Body of pancreas (tissue), 4 donors: ENCODE data around the gene GRAMD2A.

Experiments used
- CTCF ChIP-seq, 7 experiments: fragments of 450-650 bp in 4 of 7; fragments of 200-600 bp in 3 of 7; sonication (generic) in 3 of 7; IDR thresholded peaks; one replicate each; pipeline ENCODE4 v1.5.1; 2016 to 2019; ENCODE audit warnings: antibody characterized with exemption in 7 of 7
- POLR2A ChIP-seq, 3 donors: fragments of 450-650 bp; IDR thresholded peaks; one replicate each; pipeline ENCODE4 v1.6.1; 2016; ENCODE audit warnings: antibody characterized with exemption in 3 of 3, mild to moderate bottlenecking in 2 of 3

GRCh38 chr15:72201391-72201921 lies 3.9 kb upstream of the GRAMD2A start:
- TF ChIP-seq CTCF (IDR thresholded peaks at IDR 0.05): no peak
- TF ChIP-seq POLR2A (IDR thresholded peaks at IDR 0.05): no peak
